Stomach (tissue), 9 donors: ENCODE results near the gene SLC35F3. TPM values are rescaled to one million over a fixed set of nuclear protein-coding genes. Genes with fewer than 3 reads are reported as not detected.
A peak's percentile ranks its signal among the peaks of the same experiment; 100 is the strongest.

Source experiments
- DNase-seq, 2 donors: peaks; one replicate each; pipeline versions ENCODE4 v3.0.0 to v3.0.0-alpha.2; 2013 to 2019
- H3K27ac ChIP-seq, 5 donors: fragments of 200-600 bp in 4 of 5; sonication (generic) in 4 of 5; one replicate each; pipeline ENCODE4 v1.5.1; 2013 to 2019; ENCODE audit warnings: mild to moderate bottlenecking in 1 of 5, moderate library complexity in 1 of 5
- H3K27me3 ChIP-seq, 3 donors: fragments of 200-600 bp; sonication (generic); one replicate each; pipeline ENCODE4 v1.5.1; 2017 to 2019; ENCODE audit warnings: mixed run types in 1 of 3
- H3K36me3 ChIP-seq, 4 donors: fragments of 200-600 bp; sonication (generic); 1 replicate in 3 of 4; 2 replicates in 1 of 4; pipeline ENCODE4 v1.5.1; 2016 to 2019
- H3K4me1 ChIP-seq, 4 donors: fragments of 200-600 bp; sonication (generic); one replicate each; pipeline ENCODE4 v1.5.1; 2016 to 2019
- H3K4me3 ChIP-seq, 4 donors: fragments of 200-600 bp; sonication (generic) in 3 of 4; one replicate each; pipeline ENCODE4 v1.5.1; 2016 to 2019; ENCODE audit warnings: mild to moderate bottlenecking in 1 of 4
- H3K9me3 ChIP-seq, 4 donors: fragments of 200-600 bp; sonication (generic); one replicate each; pipeline ENCODE4 v1.5.1; 2016 to 2019
- EP300 ChIP-seq: sonication (generic); formaldehyde crosslinking; IDR thresholded peaks from one replicate; pipeline ENCODE4 v1.6.1; 2017; ENCODE audit warnings: antibody characterized with exemption
- POLR2A ChIP-seq, 4 donors: fragments of 450-650 bp; IDR thresholded peaks; one replicate each; pipeline ENCODE4 v1.6.1; 2016; ENCODE audit warnings: antibody characterized with exemption in 4 of 4, control low read depth in 2 of 4, mild to moderate bottlenecking in 1 of 4, moderate library complexity in 1 of 4
- POLR2AphosphoS5 ChIP-seq, 3 donors: sonication (generic); formaldehyde crosslinking; IDR thresholded peaks; one replicate each; pipeline ENCODE4 v1.6.1; 2016; ENCODE audit warnings: antibody characterized with exemption in 3 of 3
- WGBS, 5 donors: extraction: QIAGEN DNeasy Blood & Tissue Kit in 3 of 5; methylation state at CpG; one replicate each; pipeline versions ENCODE4 v1.1.5 to v1.1.7; 2013 to 2018; 5-methylcytosine and 5-hydroxymethylcytosine counted together
- intact Hi-C: fragments of 100-400 bp; cut with DNase I; formaldehyde crosslinking; loops from one replicate; pipeline ENCODE4 v1.15.1; 2023; ENCODE audit warnings: low total_unique reads
- polyA plus RNA-seq, 3 donors: library from polyadenylated mRNA; stranded (reverse); fragments of 200-250 nt; gene quantifications; one replicate each; pipeline ENCODE4 v1.2.3, GENCODE V29; 2013
- total RNA-seq, 5 donors: library from RNA; depleted of rRNA; stranded (reverse); fragments of >200 nt; gene quantifications; one replicate each; pipeline versions ENCODE4 v1.1.0 to v1.2.3, GENCODE V29; 2014 to 2016
- TF ChIP-seq, protein P1 (sequence below), 7 experiments: fragments of 450-650 bp in 4 of 7; fragments of 200-600 bp in 3 of 7; sonication (generic) in 3 of 7; IDR thresholded peaks; one replicate each; pipeline ENCODE4 v1.5.1; 2016 to 2019; ENCODE audit warnings: antibody characterized with exemption in 7 of 7, control low read depth in 2 of 7, mild to moderate bottlenecking in 1 of 7
- donor health status: healthy with polysubstance abuse.
- donor health status: Bipolar disorder and iron deficiency.
- donor health status: healthy.

Gene SLC35F3
- total and polyA plus RNA-seq, 8 donors, result under 0.01 to 1.5 (median 0.59) TPM; not detected in 2

DNA sequence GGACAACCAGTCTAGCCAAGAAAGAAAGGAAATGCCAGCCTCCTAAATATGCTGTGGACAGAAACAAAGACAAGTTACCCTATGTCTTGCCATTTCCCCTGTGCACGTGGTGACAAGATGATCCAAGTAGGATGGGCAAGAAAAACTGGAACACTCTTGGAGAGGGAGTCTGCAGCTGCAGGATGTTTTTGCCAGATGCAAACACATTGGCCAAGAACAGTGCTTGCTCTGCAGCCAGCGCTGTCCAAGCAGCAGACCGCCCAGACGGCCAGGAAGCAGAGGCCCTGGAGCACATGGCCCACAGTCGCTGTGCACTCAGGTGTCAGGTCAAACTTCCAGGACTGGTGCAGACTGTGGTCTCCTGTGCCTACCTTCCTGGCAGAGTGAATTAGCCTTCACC lies 189.3 kb downstream of the SLC35F3 start:
- TF ChIP-seq EP300 (no peak), POLR2A (IDR thresholded peaks at IDR 0.05) (no peak), POLR2AphosphoS5 (IDR thresholded peaks at IDR 0.05) (no peak)
- TF ChIP-seq, protein P1, sequence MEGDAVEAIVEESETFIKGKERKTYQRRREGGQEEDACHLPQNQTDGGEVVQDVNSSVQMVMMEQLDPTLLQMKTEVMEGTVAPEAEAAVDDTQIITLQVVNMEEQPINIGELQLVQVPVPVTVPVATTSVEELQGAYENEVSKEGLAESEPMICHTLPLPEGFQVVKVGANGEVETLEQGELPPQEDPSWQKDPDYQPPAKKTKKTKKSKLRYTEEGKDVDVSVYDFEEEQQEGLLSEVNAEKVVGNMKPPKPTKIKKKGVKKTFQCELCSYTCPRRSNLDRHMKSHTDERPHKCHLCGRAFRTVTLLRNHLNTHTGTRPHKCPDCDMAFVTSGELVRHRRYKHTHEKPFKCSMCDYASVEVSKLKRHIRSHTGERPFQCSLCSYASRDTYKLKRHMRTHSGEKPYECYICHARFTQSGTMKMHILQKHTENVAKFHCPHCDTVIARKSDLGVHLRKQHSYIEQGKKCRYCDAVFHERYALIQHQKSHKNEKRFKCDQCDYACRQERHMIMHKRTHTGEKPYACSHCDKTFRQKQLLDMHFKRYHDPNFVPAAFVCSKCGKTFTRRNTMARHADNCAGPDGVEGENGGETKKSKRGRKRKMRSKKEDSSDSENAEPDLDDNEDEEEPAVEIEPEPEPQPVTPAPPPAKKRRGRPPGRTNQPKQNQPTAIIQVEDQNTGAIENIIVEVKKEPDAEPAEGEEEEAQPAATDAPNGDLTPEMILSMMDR (IDR thresholded peaks at IDR 0.05), result no peak
- 20 to 46% (median 33%) methylated on average over 5 of the region's 5 CpGs for WGBS, 5 donors
- intact Hi-C loops, result no loop called here

DNA sequence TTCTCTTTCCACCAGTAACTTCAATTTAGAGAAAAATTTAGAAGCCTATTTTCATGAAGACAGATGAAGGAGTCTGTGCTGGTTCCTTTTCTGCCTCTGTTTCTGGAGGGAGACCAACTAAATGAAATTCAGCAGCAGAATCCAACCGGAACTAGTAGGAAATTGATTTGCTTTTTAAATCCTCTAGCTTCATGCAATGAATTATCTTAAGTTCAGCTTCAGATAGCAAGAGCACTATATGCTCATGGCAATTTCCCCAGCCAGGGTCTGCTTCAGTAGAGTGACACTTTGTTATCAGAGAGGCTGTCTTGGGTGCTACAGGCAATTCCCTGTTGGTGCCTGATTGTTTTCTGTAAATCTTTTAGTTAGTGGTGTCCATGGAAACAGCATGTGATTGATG lies 189.7 kb downstream of the SLC35F3 start:
- TF ChIP-seq POLR2AphosphoS5 (IDR thresholded peaks at IDR 0.05), result no peak
- TF ChIP-seq EP300, result no peak
- no peak for TF ChIP-seq POLR2A (IDR thresholded peaks at IDR 0.05)
- TF ChIP-seq, protein P1 (IDR thresholded peaks at IDR 0.05), result no peak
- Histone ChIP-seq H3K27me3 (peaks cover 0 to 64% (median 13%) of the 10 kb centered on the region in 3 donors), H3K36me3 (no peaks in the 10 kb centered on the region), H3K9me3 (peaks cover 0 to 16% (median 12%) of the 10 kb centered on the region in 4 donors), H3K27ac (no peak overlapping the region), H3K4me3 (no peak overlapping the region), H3K4me1 (peaks cover 0 to 19% (median 10%) of the 10 kb centered on the region in 4 donors)
- WGBS, 5 donors, result 39 to 54% (median 50%) methylated on average over 1 of the region's 1 CpG
- intact Hi-C loops, result no loop called here
- no peak for DNase-seq

More for the DNA sequence above, 189.3 kb downstream of the SLC35F3 start:
- Histone ChIP-seq H3K27ac (no peak overlapping the region), H3K9me3 (peaks cover 0 to 19% (median 13%) of the 10 kb centered on the region in 4 donors), H3K36me3 (no peaks in the 10 kb centered on the region), H3K4me3 (no peak overlapping the region), H3K4me1 (peaks cover 0 to 19% (median 10%) of the 10 kb centered on the region in 4 donors), H3K27me3 (peaks cover 0 to 64% (median 13%) of the 10 kb centered on the region in 3 donors)
- DNase-seq, result peak in 1 of 2 donors; percentile 66

DNA sequence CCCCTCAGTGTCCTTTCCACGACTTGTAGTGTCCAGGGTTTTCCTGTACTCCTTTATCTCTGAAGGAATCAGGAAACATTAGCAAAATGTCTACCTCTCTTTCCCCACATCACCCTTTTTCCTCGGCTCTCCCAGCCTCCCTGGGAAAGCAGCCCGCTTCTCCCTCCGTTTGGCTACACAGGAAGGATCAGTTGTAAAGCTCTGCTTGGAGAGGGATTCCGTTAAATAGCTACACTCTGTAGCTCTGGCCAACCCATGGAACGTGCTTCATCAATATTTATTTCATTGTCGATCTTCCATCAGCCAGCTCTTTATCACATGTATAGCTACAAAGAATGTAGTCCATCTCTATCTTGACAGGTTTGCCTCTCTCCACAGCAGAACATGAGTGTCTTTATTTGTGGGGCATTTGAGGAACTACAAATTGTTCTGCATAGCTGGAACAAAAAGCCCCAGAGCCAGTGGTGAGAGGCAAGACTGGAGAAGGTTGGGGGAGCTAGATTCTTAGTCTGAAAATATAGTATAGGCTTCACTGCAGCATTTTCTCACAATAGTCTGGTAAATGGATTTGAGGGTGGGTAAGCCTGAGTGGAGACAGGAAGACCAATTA lies 191.8 kb downstream of the SLC35F3 start:
- 25 to 39% (median 29%) methylated on average over 7 of the region's 7 CpGs for WGBS, 5 donors
- no peaks in the 10 kb centered on the region for H3K9me3 ChIP-seq
- no peak overlapping the region for H3K4me3 ChIP-seq
- H3K4me1 ChIP-seq, result peaks cover 0 to 19% (median 10%) of the 10 kb centered on the region in 4 donors
- H3K27me3 ChIP-seq, result peaks cover 0 to 51% (median 10%) of the 10 kb centered on the region in 3 donors
- intact Hi-C loops, result no loop called here
- H3K27ac ChIP-seq, result no peak overlapping the region
- TF ChIP-seq EP300, result no peak
- TF ChIP-seq POLR2AphosphoS5 (IDR thresholded peaks at IDR 0.05), result no peak
- TF ChIP-seq POLR2A (IDR thresholded peaks at IDR 0.05), result no peak
- TF ChIP-seq, protein P1 (IDR thresholded peaks at IDR 0.05), result no peak
- no peak for DNase-seq
- no peaks in the 10 kb centered on the region for H3K36me3 ChIP-seq

GRCh38 chr1:234102583-234102982 lies 198.1 kb downstream of the SLC35F3 start:
- no peaks in the 10 kb centered on the region for H3K4me1 ChIP-seq
- DNase-seq, result peak in 1 of 2 donors; percentile 65
- 27 to 46% (median 40%) methylated on average over 8 of the region's 8 CpGs for WGBS, 5 donors
- no peaks in the 10 kb centered on the region for H3K36me3 ChIP-seq
- TF ChIP-seq EP300 (no peak), POLR2A (IDR thresholded peaks at IDR 0.05) (no peak), POLR2AphosphoS5 (IDR thresholded peaks at IDR 0.05) (no peak)
- TF ChIP-seq, protein P1 (IDR thresholded peaks at IDR 0.05), result no peak
- peaks cover 0 to 29% (median 10%) of the 10 kb centered on the region in 3 donors for H3K27me3 ChIP-seq
- no peaks in the 10 kb centered on the region for H3K9me3 ChIP-seq
- no peak overlapping the region for H3K4me3 ChIP-seq
- H3K27ac ChIP-seq, result no peak overlapping the region
- intact Hi-C loops, result no loop called here
